Retina (tissue), 1 donor: ENCODE results near the gene PCNT.
"Not testable (repeated sequence)": the region's sequence is repeated elsewhere in the genome, so short reads cannot be mapped to it uniquely, and the experiment has no call there.

Source experiments
- DNase-seq: peaks from one replicate; pipeline ENCODE4 v3.0.0-alpha.2; 2016

Gene PCNT

DNA sequence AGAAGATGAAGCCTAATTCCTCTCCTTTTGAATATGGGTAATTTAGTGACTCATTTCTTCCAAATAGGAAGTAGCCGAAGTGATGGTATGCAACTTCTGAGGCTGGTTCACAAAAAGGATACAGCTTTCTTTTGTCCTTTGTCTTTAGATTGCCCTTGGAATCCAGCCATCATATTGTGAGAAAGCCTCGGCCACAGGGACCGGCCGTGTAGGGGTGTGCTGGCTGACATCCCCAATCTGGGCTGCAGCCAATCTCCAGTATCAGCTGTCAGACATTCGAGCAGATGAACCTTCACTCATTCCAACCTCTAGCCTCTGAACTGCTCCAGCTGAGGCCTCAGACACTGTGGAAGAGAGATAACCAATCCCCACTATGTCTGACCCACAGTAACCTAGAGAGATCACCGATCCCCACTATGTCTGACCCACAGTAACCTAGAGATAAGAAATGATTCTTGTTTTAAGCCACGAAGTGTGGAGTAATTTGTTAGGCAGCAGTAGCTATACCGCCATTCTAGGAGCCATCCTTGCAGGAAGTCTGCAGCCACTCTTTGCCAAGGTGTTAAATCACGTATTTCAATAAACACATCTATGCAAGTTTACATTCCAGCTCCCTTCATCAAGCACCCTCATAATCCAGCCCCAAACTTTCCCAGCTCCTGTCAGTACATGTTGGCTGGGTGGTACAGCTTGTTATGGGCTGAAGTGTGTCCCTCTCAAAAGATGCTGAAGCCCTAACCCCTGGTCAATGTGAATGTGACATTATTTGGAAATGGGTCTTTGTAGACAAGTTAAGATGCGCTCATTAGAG lies 131.8 kb downstream of the PCNT start:
- no peak for DNase-seq

DNA sequence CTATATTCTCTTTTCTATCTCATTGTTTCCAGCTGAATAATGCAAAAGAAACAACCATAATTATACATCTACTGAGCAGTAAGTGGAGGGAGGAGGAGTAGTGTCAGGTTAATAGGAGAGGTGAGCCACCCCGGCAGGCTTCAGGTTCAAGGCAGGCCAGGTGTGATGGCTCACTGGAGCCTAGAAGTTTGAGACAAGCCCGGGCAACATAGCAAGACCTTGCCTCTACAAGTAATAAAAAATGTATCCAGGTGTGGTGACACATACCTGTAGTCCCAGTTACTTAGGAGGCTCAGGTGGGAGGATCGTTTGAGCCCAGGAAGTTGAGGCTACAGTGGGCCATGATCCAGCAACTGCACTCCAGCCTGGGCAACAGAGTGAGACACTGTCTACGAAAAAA lies 132.8 kb downstream of the PCNT start:
- no peak for DNase-seq

DNA sequence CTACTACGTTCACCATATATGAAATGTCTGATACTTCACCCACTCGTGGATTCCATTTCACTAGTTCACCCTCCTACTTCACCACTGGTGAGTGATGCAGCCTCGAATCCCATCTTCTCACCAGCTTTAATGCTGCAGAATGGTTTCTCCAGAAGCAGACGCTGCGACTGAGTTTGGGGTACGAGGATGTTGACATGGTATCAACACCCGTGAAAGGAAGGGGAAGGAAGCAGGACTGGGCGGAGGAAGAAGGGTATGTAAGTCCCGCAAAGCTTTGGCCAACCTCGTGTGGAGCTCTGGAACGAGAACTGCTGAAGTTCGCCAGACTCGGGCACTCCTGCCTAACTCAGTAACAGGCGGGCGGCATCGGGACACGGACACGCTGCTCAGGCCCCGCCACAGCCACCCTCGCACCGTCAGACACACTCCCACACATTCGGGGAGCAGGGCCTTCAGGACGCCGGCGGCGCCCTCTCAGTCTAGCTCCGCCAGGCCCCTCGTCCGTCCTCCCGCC lies 133.9 kb downstream of the PCNT start:
- no peak for DNase-seq

DNA sequence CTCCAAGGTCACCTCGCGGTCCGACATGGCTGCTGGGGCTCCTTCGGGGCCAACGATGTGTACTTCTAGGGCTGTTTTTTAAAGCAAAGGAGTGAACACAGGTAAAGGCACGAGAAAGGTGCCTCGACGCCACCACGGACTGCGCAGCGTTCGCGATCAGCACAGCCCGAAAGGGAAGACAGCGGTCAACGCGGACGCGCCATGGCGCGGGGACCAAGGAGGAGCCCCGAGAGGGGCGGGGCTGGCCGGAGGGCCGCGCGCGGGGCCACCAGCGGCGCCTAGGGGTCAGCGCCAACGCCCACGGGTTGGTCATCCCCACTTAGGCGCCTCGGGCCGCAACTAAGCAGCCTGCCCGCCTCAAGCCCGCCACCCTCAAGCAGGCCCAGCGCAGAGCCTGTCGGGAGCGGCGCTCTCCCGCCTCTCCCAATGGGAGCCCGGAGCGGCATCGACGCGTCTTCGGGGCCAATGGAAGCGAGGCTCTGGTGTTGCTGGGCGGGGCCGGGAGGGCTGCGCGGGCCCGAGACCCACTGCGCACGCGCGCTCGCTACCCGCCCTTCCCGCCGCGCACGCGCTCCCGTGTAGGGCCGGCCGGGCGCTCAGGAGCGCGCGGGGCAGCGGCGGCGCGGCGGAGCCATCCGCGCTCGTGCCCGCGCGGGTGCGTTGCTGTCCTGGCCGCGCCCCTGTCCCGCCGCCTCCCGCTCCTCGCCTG lies 134.5 kb downstream of the PCNT start, which contains the start of gene DIP2A:
Gene DIP2A, plus strand, starts transcription at position 577 of the 709 bp plus-strand sequence. CDS start 241 bp downstream, outside the sequence.
- peak; percentile 96 for DNase-seq

DNA sequence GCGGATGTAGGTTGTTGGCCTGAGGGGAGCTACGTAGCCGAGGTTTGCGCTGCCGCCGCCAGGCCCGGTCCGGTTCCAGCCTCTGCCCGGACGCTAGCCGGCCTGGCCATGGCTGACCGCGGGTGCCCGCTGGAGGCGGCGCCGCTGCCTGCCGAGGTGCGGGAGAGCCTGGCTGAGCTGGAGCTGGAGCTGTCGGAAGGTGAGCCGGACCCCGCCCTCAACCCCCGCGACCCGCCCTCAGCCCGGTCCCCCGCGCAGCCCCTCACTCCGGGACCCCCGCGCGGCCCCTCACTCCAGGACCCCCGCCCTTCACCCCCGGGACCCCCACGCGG lies 135.0 kb downstream of the PCNT start:
- DNase-seq = no peak

DNA sequence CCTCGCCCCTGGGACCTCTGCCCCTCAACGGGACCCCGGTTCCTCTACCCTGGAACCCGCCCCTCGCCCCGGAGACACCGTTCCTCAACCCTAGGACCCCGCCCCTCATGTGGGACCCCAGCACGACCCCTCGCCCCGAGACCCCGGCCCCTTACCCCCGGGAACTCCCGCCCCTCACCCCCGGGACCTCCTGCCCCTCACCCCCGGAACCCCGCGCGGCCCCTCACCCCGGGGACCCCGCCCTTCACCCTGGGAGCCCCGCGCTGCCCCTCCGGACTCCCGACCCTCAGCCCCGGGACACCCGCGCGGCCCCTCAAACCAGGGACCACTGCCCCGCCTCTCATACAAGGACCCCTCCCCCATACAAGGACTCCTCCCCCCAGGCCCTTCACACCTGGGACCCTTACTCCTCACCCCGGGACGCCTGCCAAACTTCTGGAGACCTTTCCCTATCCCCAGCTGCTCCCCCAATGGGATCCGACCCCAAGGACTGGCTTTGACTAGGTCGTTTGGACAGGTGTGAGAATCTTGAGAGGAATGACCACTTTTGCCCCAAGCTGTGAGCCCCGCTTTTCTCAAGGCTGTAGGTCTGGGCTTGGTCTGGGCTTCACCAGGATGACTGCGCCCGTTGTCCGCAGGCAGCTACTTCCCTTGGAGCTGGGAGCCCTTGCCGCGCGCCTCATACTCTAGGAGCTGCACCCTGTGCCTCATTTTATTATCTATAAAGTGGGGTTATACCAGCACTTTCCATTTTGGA lies 135.6 kb downstream of the PCNT start:
- DNase-seq = peak; percentile 18

DNA sequence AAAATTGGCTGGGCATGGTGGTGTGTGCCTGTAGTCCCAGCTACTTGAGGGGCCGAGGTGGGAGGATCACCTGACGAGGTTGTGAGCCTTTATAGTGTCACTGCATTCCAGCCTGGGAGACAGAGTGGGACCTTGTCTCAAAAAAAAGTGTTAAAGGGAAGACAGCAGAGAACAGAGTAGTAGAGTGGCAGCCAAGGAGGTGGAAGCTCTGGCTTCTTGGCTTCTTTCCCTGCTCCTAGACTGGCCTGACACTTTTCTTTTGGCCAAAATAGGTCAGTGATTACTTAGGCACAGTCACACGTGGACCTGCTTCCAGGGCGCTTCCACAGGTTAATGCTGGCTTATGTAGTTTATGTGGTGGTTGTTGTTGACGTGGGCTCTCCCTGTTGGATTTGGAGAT lies 138.0 kb downstream of the PCNT start:
- DNase-seq = no peak

DNA sequence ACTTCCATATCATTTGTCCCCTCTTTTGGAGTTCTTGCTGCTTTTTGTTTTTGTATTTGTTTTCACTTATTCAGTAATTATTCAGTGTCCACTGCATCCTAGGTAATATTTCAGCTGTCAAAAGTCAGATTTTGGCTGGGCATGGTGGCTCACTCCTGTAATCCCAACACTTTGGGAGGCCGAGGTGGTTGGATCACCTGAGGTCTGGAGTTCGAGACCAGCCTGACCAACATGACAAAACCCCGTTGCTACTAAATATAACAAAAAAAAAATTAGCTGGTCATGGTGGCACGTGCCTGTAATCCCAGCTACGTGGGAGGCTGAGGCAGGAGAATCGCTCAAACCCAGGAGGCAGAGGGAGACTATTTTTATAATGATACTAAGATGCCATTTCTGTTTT lies 141.2 kb downstream of the PCNT start:
- DNase-seq = not testable (repeated sequence)

DNA sequence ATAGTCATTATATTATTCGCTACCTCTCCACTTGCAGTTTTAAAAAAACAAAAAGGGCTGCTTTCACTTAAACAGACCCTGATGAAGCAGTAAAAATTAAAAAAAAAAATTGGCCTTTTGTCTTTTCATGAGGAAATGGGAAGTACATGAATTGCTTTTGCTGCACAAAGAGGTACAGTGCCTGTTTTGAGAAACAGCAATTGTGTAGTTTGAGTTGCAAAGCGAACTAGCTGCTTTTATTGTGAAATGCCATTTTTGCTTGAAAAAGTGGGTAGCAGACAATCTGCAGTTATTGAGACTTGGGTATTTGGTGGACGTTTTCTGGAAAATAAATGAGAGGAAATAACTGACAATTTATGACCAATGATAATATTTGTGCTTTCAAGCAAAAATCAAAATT lies 141.7 kb downstream of the PCNT start:
- no peak for DNase-seq

DNA sequence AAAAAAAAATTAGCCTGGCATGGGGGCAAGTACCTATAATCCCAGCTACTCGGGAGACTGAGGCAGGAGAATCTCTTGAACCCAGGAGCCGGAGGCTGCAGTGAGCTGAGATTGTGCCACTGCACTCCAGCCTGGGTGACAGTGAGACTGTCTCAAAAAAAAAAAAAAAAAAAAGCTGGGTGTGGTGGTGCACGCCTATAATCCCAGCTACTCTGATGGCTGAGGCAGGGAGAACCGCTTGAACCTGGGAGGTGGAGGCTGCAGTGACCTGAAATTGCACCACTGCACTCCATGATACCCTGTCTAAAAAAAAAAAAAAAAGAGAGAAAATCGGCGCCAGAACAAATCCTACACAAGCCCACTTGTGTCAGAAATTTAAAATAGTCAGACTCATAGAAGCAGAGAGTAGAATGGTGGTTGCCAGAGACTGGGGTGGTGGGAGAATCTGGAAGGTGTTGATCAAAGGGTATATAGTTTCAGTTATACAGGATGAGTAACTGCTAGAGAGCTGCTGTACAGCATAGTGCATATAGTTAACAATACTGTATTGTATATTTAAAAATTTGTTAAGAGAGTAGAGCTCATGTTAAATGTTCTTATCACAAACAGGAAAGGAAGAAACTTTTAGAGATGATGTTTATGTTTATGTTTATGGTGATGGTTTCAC lies 144.3 kb downstream of the PCNT start:
- no peak for DNase-seq

DNA sequence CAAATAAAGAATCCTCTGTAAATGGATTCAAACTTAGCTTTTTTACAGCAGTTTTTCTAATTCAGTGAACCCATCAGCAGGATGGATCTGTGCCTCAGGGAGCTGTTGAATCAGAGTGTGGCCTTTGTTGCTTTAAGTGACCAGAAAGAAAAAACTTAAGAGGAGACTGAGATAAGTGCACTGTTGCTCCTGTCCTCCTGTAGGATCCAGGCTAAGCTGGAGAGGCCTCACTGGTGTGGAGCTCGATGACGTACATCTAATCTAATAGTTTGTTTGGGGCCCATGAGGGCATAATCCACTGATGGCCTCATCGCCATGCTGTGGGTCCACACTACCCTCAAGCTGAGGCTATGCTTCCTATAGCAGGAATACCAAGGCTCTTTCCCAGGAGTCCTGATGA lies 145.3 kb downstream of the PCNT start:
- DNase-seq = no peak

DNA sequence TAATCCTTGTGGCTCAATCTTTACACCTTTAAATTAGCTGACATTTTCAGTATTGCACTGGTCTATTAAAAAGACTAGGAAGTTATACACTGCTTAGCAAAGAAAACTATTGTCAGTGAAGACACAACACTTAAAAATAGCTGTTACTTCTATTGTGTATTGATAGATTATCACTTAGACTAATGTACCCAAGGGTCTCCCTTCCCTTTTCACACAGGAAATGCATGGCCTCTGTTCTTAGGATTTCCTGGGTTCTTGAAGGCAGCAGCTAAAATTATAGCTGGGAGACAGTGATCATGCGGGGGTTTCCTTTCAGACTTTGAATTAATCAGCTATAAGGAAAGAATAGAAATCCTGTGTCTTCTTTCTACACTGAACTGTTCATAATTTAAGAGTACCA lies 147.6 kb downstream of the PCNT start:
- DNase-seq = no peak

DNA sequence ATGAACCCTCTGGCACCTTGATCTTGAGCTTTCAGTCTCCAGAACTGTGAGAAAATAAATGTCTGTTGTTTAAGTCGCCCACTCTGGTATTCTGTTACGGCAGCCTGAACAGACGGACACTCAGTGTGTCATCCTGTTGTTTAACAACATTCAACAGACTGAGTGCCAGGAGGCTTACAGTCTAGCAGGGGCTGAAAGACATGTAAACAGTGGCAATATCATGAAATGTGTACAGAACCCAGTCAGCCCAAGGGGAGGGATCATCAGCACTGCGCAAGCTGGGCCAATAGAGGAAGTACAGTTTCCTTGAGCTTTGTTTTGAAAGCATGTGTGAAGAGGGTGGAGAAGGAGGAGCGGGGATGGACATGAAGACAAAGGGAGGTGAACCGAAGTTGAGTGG lies 148.3 kb downstream of the PCNT start:
- no peak for DNase-seq

DNA sequence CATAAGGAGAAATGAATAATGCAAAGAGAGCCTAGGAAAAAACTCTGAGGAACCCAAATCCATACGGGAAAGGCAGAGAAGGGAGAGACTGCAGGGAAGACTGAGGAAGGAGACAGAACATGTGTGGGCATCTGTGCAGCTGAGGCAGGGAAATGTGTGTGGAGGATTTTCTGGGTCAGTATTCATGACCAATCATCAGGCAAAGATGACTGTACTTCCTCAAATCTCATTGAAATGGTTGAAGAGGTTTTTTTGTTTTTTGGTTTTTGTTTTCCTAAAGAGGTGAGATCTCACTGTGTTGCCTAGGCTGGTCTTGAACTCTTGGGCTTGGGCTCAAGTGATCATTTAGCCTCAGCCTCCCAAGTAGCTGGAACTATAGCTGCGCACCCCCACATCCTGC lies 150.4 kb downstream of the PCNT start:
- DNase-seq = no peak

DNA sequence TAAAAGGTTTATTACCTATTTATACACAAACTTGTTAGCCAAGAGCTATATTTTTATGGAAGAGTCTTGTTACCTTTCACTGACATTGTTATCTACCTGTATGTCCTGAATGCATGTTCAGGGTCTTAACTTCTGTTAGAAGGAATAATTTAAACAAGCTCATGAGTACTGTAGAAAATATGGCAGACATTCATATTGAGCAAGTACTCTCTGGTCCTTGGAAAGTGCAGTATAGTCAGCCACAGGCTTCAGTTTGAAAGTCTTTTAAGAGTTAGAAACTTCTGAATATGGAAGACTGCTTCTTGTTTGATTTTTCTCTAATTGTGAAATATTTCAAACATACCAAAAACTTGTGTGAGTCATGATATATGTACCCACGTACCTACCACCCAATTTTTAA lies 151.3 kb downstream of the PCNT start:
- no peak for DNase-seq

DNA sequence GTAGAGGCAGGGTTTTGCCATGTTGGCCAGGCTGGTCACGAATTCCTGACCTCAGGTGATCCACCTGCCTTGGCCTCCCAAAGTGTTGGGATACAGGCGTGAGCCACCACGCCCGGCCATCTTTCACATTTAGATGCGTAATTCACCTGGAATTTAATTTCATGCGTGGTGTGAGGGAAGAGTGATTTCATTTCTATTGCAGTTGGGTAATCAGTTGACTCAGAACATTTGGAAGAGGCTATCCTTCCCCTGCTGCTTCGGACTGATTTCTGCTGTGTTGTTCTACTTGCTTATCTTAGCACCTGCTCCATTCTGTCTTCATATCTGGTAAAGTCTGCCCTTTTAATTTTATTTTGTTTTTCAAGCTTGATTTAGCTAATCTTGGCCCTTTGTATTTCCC lies 153.8 kb downstream of the PCNT start:
- no peak for DNase-seq

DNA sequence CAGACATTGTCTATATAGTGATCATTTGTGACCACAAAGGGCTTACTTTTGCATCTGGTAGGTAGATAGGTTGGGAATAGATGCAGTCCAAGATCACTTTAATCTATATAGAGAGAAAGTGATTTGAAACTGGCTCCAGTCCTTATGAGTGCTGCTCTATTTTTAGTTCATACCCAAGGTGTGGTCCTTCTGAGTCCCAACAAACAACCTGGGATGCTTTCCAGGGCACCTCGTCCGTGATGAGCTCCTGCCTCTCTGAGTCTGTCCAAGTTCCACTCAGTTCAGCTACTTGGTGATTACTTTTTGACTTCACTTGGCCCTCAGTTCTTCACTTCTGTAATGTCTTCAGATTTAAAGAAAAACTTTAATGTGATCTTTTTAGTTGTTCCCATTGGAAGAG lies 155.0 kb downstream of the PCNT start:
- DNase-seq = no peak

DNA sequence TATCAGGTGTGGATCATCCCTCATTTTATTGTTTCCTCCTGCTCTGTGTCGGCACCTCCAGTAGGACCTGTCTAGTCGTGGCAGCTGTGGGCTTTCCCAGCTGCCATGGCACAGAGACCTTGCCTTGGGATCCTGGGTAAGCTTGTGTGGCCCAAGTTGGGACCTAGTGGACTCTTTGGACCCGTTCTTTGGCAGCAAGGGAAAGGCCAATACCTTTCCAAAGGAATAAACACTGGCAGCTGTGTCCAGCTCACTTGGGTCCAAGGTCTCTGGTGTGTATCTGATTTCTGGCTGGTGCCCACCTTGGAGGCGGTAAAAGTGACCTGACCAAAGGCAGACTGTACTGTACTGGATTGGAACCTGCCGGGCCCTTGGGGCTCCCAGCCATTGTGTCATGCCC lies 156.5 kb downstream of the PCNT start:
- no peak for DNase-seq

DNA sequence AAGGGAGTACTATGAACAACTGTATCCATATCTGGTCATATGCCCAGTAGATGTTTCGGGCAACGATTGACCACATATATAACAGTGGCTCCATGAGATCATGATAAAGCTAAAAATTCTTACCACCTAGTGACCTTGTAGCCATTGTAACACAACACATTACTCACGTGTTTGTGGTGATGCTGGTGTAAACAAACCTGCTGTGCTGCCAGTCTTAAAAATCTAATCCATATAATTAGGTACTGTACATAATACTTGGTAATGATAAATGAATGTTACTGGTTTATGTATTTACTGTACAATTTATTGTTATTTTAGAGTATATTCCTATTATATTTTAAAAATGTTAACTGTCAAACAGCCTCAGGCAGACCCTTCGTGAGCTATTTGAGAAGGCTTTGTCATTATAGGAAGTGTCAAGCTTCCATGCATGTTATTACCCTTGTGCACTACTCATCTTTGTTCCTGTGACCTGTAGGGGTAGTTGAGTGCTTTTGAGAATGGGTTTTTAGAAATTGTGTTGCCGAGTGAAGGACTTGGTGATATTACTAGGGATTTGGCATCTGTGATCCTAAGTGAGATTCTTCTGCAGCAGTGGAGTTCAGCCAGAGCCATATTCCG lies 158.4 kb downstream of the PCNT start:
- no peak for DNase-seq

DNA sequence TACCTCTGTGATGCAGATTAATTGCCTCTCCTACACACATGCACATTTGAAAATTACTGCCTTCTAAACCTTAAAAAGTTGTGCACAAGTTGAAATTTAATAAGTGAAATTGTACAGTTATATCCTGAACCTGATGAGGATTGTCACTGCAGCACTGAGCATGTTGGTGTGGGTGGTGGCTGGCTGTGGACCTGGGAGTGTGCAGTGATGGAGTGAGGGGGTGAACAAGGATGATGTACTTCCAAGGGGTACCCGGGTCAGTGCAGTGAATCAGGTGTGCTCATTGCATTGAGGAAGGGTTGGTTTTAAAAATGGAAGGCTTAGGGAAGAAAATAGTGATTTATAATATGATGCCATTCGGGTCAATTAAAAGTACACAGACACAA lies 158.9 kb downstream of the PCNT start:
- no peak for DNase-seq

DNA sequence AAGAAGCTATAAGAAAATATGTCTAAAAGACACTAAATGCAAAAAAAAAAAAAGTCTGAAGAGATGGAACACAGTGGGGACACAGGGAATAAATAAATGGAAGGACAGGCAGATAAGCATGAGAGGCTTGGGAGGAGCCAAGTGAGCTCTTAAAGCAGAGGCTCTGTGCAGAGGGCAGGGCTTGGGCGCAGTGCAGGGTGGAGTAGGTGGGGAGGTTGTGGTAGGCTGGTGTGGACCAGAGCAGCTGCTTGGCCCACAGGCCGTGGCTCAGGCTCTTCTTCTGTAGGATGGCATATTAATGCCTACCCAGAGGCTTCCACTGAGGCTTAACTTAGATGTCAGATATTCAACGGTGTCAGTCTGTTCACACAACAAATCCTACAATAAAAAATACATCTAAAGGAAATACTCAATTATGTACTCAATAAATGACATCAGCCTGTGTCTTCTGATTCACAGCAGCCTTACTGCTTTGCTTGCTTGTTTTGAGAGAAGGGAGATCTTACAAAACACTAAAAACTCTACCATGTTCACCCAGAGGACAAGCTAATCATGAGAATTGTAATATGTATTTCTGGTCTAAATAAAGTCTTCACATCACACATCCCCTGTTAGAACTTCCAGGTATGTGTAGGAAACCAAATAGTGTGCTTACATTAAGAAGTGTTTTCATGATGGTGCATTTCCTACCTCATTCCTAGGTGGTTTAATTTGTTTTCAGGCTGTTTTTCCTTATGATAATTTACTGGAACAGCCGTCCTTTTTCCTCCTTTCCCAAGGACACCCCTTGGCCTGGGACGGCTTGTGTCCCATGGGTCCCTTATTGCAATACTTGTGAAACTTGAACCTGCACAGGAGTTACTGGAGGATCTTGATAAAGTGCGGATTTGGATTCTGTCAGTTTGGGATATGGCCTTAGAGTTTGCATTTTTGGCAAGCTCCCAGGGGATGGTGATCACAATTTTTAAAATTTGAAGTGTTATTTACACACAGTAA lies 159.6 kb downstream of the PCNT start:
- DNase-seq = no peak
